Measurements from ENCODE around the gene CCNA1. TPM values are rescaled to one million over a fixed set of nuclear protein-coding genes. Genes with fewer than 3 reads are reported as not detected.
A peak's percentile ranks its signal among the peaks of the same experiment; 100 is the strongest.

CCNA1 gene
- polyA plus RNA-seq, 1 donor from 2014 or later = 13.8 TPM

DNA sequence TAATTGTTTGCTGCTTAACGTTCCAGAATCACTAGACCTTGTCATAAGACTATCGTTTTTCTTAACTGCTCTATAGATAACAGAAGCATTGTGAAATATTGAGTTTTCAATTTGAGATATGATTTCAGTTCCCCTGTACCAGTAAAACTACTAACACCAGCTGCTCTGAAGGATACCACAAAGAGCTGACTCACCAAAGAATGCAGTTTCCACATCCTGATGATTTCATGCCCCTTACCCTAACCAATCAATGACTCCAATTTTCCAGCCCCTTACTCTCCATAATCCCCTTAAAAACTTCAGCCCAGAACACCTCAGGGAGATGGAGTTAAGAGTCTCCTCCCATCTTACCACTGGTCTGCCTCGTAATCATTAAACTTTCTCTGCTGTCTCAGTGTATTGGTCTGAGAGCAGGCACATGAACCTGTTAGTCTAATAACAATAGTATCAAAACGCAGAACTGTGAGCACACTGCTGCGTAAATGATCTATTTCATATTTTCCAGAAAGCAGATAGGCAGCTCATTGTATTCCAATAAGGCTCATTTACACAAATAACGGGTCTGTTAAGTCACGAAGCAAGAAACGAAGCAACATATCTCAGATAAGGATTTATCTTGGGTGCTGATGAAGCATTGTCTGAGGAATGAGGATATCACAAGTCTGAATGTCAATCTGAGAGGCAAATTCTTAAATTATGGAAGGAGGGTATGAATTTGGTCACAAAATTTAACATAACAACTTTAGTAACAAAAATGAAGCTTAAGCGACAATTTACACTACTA lies 14.1 kb upstream of the CCNA1 start:
- Histone ChIP-seq H2AFZ (ENCODE audit: low read depth, low read length) (no peak overlapping the region), H3K9me3 (ENCODE audit: low read length) (no peaks in the 10 kb centered on the region), H3K9me2 (ENCODE audit: insufficient read depth, low read length) (no peaks in the 10 kb centered on the region), H3K4me2 (ENCODE audit: low read length) (no peak overlapping the region), H4K20me1 (ENCODE audit: insufficient read depth) (no peaks in the 10 kb centered on the region), H3K79me2 (replicated peaks; ENCODE audit: insufficient read depth, low read length) (no peaks in the 10 kb centered on the region), H3K9ac (ENCODE audit: low read length) (no peak overlapping the region), H3K4me3 (ENCODE audit: low read length) (no peak overlapping the region), H3K36me3 (ENCODE audit: insufficient read depth, low read length) (no peaks in the 10 kb centered on the region), H3K27me3 (ENCODE audit: insufficient read depth, low read depth, low read length) (no peaks in the 10 kb centered on the region), H3F3A (ENCODE audit: insufficient read depth, low read length, poor library complexity, severe bottlenecking) (no peaks in the 10 kb centered on the region), H3K27ac (ENCODE audit: low read length) (no peak overlapping the region)
- TF ChIP-seq SMC3 (conservative IDR thresholded peaks at IDR 0.05; ENCODE audit: poor library complexity) (no peak), TAF1 (IDR thresholded peaks at IDR 0.05; ENCODE audit: low read depth) (no peak)

DNA sequence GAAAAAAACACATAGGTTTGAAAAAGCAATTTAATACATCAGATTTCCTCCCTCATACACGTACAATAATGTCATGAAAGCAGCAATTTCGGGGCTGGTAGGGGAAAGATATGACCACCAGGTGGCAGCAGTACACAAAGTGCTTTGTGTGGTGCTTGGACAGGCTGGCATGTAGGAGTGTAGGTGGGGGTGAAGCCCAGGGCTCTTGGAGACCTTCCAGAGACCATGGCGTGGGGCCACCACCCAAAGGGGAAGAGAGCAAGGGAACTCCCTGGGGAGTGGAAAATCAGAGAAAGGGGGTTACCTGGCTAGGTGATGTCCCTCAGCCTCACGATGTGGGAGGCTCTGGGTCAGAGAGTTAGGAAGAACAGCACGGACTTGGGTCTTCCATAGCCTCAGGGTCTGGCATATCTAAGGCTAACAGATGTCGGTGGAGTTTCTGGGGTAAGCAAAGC lies 11.8 kb upstream of the CCNA1 start:
- Histone ChIP-seq H3K9me3 (ENCODE audit: low read length) (peaks cover 2% of the 10 kb centered on the region), H3K27me3 (ENCODE audit: insufficient read depth, low read depth, low read length) (no peaks in the 10 kb centered on the region), H3K4me2 (ENCODE audit: low read length) (no peak overlapping the region), H3F3A (ENCODE audit: insufficient read depth, low read length, poor library complexity, severe bottlenecking) (no peaks in the 10 kb centered on the region), H2AFZ (ENCODE audit: low read depth, low read length) (no peak overlapping the region), H3K27ac (ENCODE audit: low read length) (no peak overlapping the region), H3K79me2 (replicated peaks; ENCODE audit: insufficient read depth, low read length) (no peaks in the 10 kb centered on the region), H3K36me3 (ENCODE audit: insufficient read depth, low read length) (no peaks in the 10 kb centered on the region), H3K9ac (ENCODE audit: low read length) (no peak overlapping the region), H3K9me2 (ENCODE audit: insufficient read depth, low read length) (no peaks in the 10 kb centered on the region), H3K4me3 (ENCODE audit: low read length) (no peak overlapping the region), H4K20me1 (ENCODE audit: insufficient read depth) (no peaks in the 10 kb centered on the region)
- TF ChIP-seq, protein P1, sequence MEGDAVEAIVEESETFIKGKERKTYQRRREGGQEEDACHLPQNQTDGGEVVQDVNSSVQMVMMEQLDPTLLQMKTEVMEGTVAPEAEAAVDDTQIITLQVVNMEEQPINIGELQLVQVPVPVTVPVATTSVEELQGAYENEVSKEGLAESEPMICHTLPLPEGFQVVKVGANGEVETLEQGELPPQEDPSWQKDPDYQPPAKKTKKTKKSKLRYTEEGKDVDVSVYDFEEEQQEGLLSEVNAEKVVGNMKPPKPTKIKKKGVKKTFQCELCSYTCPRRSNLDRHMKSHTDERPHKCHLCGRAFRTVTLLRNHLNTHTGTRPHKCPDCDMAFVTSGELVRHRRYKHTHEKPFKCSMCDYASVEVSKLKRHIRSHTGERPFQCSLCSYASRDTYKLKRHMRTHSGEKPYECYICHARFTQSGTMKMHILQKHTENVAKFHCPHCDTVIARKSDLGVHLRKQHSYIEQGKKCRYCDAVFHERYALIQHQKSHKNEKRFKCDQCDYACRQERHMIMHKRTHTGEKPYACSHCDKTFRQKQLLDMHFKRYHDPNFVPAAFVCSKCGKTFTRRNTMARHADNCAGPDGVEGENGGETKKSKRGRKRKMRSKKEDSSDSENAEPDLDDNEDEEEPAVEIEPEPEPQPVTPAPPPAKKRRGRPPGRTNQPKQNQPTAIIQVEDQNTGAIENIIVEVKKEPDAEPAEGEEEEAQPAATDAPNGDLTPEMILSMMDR (IDR thresholded peaks at IDR 0.05; ENCODE audit: poor library complexity, severe bottlenecking) = peak; percentile 93
- TF ChIP-seq SMC3 (conservative IDR thresholded peaks at IDR 0.05; ENCODE audit: poor library complexity) = peak; percentile 95
- TF ChIP-seq RAD21 (conservative IDR thresholded peaks at IDR 0.05) = peak; percentile 91
- no peak for TF ChIP-seq POLR2AphosphoS5 (IDR thresholded peaks at IDR 0.05)

DNA sequence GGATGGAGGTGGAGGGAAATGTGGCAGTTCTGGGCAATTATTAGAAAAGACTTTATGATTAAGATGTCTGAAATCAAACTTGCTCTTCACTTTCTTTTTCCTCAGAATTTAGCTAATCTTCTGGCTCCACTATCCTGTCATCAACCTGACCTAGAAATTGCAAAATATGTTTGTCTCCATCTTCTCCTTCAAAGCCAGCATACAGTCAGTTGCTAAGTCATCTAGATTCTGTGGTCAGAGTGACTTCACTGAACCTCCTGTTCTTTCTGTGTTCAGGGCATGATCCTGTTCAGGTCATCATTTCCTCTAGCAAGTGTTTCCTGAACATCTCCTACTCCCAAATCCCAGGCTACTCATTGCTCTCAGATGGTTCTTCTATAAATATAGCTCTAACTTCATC lies 10.8 kb upstream of the CCNA1 start:
- H3F3A ChIP-seq (ENCODE audit: insufficient read depth, low read length, poor library complexity, severe bottlenecking) = no peaks in the 10 kb centered on the region
- H3K27me3 ChIP-seq (ENCODE audit: insufficient read depth, low read depth, low read length) = no peaks in the 10 kb centered on the region
- no peak overlapping the region for H3K4me3 ChIP-seq (ENCODE audit: low read length)
- H3K27ac ChIP-seq (ENCODE audit: low read length) = no peak overlapping the region
- TF ChIP-seq, protein P2, sequence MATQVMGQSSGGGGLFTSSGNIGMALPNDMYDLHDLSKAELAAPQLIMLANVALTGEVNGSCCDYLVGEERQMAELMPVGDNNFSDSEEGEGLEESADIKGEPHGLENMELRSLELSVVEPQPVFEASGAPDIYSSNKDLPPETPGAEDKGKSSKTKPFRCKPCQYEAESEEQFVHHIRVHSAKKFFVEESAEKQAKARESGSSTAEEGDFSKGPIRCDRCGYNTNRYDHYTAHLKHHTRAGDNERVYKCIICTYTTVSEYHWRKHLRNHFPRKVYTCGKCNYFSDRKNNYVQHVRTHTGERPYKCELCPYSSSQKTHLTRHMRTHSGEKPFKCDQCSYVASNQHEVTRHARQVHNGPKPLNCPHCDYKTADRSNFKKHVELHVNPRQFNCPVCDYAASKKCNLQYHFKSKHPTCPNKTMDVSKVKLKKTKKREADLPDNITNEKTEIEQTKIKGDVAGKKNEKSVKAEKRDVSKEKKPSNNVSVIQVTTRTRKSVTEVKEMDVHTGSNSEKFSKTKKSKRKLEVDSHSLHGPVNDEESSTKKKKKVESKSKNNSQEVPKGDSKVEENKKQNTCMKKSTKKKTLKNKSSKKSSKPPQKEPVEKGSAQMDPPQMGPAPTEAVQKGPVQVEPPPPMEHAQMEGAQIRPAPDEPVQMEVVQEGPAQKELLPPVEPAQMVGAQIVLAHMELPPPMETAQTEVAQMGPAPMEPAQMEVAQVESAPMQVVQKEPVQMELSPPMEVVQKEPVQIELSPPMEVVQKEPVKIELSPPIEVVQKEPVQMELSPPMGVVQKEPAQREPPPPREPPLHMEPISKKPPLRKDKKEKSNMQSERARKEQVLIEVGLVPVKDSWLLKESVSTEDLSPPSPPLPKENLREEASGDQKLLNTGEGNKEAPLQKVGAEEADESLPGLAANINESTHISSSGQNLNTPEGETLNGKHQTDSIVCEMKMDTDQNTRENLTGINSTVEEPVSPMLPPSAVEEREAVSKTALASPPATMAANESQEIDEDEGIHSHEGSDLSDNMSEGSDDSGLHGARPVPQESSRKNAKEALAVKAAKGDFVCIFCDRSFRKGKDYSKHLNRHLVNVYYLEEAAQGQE (IDR thresholded peaks at IDR 0.05; ENCODE audit: borderline replicate concordance) = no peak
- no peaks in the 10 kb centered on the region for H3K79me2 ChIP-seq (replicated peaks; ENCODE audit: insufficient read depth, low read length)
- no peaks in the 10 kb centered on the region for H3K36me3 ChIP-seq (ENCODE audit: insufficient read depth, low read length)
- no peak overlapping the region for H3K4me2 ChIP-seq (ENCODE audit: low read length)
- H2AFZ ChIP-seq (ENCODE audit: low read depth, low read length) = no peak overlapping the region
- H3K9me3 ChIP-seq (ENCODE audit: low read length) = peaks cover 3% of the 10 kb centered on the region
- no peaks in the 10 kb centered on the region for H4K20me1 ChIP-seq (ENCODE audit: insufficient read depth)
- H3K9me2 ChIP-seq (ENCODE audit: insufficient read depth, low read length) = no peaks in the 10 kb centered on the region
- H3K9ac ChIP-seq (ENCODE audit: low read length) = no peak overlapping the region

All from neural cell (in vitro differentiated cells).